Chondrocyte (in vitro differentiated cells): ENCODE measurements around the gene SYNE2. TPM values are rescaled to one million over a fixed set of nuclear protein-coding genes. Genes with fewer than 3 reads are reported as not detected.

Source experiments
- DNase-seq: peaks from one replicate; pipeline ENCODE4 v3.0.0; 2021; ENCODE audit warnings: mixed read lengths, low spot score
- H3K27ac Mint-ChIP-seq: one replicate; pipeline ENCODE4 v1.8.0; 2021; ENCODE audit warnings: mild to moderate bottlenecking, moderate library complexity, mixed read lengths; ENCODE audit not compliant: unreplicated experiment
- H3K27me3 Mint-ChIP-seq: 2 replicates; pipeline ENCODE4 v1.8.0; 2021; ENCODE audit warnings: low read depth, mixed read lengths
- H3K36me3 Mint-ChIP-seq: 2 replicates; pipeline ENCODE4 v1.8.0; 2021; ENCODE audit warnings: low read depth, mixed read lengths
- H3K4me1 Mint-ChIP-seq: 2 replicates; pipeline ENCODE4 v1.8.0; 2021; ENCODE audit warnings: low read depth, mild to moderate bottlenecking, mixed read lengths
- H3K4me3 Mint-ChIP-seq: one replicate; pipeline ENCODE4 v1.8.0; 2021; ENCODE audit warnings: mild to moderate bottlenecking, moderate library complexity, mixed read lengths; ENCODE audit not compliant: unreplicated experiment
- H3K9me3 Mint-ChIP-seq: 2 replicates; pipeline ENCODE4 v1.8.0; 2021; ENCODE audit warnings: low read depth, mixed read lengths
- microRNA-seq: library from miRNA; unstranded; fragments of <30 nt; microRNA quantifications from one replicate; pipeline ENCODE4 v1.2.0, GENCODE V29; 2020; ENCODE audit warnings: borderline number of aligned reads
- total RNA-seq: library from RNA; stranded (reverse); gene quantifications from 3 replicates; pipeline ENCODE4 v1.2.1, GENCODE V29; 2021
- TF ChIP-seq, protein P1 (sequence below): fragments of 200-600 bp; sonication (generic); IDR thresholded peaks from 2 replicates; pipeline ENCODE4 v1.5.0; 2021; ENCODE audit warnings: antibody characterized with exemption, mild to moderate bottlenecking, moderate library complexity

The SYNE2 gene
- total RNA-seq, 1 donor from 2014 or later = 13.6 TPM

DNA sequence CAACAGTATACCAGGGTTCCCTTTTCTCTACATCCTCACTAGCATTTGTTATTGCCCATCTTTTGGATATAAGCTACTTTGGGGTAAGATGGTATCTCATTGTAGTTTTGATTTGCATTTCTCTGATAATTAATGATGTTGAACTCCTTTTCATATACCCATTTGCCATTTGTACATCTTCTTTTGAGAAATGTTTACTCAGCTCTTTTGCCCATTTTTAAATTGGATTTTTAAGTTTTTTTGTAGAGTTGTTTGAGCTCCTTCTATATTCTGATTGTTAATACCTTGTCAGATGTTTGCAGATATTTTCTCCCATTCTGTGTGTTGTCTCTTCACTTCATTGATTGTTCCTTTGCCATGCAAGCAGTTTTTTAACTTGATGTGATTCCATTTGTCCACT, 419.2 kb downstream of the SYNE2 start:
- Mint-ChIP-seq H3K4me1 (no peaks in the 10 kb centered on the region), H3K9me3 (peaks cover 7% of the 10 kb centered on the region), H3K4me3 (no peak overlapping the region), H3K27me3 (no peaks in the 10 kb centered on the region), H3K27ac (no peak overlapping the region), H3K36me3 (peaks cover 2% of the 10 kb centered on the region)
- TF ChIP-seq, protein P1, sequence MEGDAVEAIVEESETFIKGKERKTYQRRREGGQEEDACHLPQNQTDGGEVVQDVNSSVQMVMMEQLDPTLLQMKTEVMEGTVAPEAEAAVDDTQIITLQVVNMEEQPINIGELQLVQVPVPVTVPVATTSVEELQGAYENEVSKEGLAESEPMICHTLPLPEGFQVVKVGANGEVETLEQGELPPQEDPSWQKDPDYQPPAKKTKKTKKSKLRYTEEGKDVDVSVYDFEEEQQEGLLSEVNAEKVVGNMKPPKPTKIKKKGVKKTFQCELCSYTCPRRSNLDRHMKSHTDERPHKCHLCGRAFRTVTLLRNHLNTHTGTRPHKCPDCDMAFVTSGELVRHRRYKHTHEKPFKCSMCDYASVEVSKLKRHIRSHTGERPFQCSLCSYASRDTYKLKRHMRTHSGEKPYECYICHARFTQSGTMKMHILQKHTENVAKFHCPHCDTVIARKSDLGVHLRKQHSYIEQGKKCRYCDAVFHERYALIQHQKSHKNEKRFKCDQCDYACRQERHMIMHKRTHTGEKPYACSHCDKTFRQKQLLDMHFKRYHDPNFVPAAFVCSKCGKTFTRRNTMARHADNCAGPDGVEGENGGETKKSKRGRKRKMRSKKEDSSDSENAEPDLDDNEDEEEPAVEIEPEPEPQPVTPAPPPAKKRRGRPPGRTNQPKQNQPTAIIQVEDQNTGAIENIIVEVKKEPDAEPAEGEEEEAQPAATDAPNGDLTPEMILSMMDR = no peak
- DNase-seq = no peak

Small RNAs within 50 kb of the gene (microRNA-seq; reads per million reads assigned to microRNA genes)
- not detected for gene MIR548H1

Other genes with a start within 250 kb of the SYNE2 start
- gene WDR89, start 211.1 kb upstream of the SYNE2 start, total RNA-seq = 10.6 to 11.7 TPM (median 10.8 TPM) in 3 replicates
- 16.5 to 23.3 TPM (median 23.1 TPM) in 3 replicates for gene SGPP1, start 124.9 kb upstream of the SYNE2 start, total RNA-seq